Measurements from ENCODE around the gene CETP.
"Not testable (repeated sequence)": the region's sequence is repeated elsewhere in the genome, so short reads cannot be mapped to it uniquely, and the experiment has no call there.

The CETP gene

GRCh38 chr16:56982695-56983094, 20.9 kb downstream of the CETP start:
- no peak for DNase-seq

DNA sequence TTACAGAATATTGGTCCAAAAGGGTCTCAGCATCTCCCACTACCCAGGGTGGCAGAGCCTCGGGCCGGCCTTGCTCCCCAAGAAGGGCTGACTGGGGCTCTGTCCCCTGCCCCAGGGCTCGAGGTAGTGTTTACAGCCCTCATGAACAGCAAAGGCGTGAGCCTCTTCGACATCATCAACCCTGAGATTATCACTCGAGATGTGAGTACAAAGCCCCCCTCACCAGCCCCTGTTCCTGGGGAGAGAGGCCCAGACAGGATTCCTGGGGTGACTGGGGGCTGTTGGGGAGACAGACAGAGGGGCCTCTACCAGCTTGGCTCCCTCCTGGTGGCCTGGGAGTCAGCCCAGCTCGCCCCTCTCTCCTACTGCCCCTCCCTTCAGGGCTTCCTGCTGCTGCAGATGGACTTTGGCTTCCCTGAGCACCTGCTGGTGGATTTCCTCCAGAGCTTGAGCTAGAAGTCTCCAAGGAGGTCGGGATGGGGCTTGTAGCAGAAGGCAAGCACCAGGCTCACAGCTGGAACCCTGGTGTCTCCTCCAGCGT, 21.5 kb downstream of the CETP start:
- no peak for DNase-seq

- no peak for DNase-seq
Observed at GRCh38 chr16:56984639-56985038, 22.9 kb downstream of the CETP start.

DNA sequence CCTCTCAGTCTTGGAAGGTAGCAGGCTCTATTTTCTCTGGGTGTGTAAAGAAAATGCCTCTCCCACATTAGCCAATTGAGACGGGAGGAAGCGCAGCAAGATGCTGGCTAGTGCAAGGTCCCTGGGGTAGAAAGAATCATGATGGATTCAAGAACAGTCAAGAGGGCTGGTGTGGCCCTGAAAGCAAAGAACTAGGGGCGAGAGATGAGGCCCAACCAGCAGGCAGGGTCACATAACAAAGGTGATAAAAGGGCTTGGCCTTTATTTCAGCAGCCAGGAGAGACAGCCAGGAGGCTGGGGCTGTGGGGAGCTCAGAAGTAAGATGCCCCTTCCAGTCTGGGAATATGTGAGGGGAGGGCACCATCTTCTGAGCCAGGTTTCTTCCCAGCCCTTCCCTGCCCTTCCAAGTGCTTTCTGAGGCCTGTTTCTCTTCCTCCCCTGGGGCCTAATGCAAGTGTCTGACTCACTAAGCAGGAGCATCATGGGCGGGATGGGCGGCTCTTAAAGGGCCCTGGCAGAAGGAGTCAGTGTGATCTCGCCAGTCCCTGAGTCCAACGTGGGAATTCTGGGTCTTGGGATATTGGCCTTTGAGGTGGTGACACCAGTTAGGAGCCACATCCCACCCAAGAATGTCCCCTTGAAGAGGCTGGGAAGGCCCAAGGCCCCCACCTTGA, 23.7 kb downstream of the CETP start:
- no peak for DNase-seq

GRCh38 chr16:56985962-56986360, 24.2 kb downstream of the CETP start:
- no peak for DNase-seq

- no peak for DNase-seq
Observed at GRCh38 chr16:56986361-56986760, 24.6 kb downstream of the CETP start.

DNA sequence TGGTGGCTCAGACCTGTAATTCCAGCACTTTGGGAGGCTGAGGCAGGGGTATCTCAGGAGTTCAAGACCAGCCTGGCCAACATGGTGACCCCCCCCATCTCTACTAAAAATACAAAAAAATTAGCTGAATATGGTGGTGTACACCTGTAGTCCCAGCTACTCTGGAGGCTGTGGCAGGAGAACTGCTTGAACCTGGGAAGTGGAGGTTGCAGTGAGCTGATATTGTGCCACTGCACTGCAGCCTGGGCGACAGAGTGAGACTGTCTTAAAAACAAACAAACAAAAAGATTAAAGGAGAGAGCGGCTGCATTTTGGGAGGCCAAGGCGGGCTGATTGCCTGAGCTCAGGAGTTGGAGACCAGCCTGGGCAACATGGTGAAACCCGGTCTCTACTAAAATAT, 25.2 kb downstream of the CETP start:
- not testable (repeated sequence) for DNase-seq

- DNase-seq: no peak
Observed at GRCh38 chr16:56987692-56988091, 25.9 kb downstream of the CETP start.

DNA sequence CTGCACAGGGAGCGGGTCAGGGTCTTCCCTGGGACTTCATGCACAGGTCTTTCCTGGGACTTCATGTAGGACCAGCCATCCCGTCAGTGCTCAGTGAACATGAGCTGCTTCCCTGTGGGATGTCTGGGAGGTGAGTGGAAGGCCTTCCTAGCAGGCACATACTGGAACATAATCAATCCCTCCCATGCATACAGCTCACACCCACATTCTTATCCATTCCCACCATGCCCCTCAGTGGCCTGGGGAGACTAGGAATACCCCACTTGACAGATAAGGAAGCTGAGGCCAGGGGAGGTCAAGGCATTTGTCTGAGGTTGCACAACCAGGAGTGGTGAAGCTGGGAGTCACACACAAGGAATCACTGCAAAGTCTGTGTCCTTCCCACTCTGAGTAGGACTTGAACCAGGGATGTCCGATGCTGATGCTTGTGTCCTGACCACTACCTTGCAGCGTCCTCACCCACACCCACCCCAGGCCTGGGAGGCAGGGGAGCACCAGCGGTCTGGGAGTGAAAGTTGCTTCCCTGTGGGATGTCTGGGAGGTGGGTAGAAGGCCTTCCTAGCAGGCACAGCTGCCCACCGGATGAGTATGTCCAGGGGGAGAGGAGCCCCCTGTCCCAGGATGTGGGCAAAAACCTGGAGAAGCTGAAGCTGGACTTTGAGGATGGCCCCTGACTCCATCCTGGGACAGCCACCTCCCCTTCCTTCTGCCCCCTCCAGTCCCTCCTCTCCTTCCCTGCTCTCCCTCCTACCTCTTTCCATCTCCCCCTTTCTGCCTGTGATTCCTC, 26.6 kb downstream of the CETP start:
- no peak for DNase-seq

DNA sequence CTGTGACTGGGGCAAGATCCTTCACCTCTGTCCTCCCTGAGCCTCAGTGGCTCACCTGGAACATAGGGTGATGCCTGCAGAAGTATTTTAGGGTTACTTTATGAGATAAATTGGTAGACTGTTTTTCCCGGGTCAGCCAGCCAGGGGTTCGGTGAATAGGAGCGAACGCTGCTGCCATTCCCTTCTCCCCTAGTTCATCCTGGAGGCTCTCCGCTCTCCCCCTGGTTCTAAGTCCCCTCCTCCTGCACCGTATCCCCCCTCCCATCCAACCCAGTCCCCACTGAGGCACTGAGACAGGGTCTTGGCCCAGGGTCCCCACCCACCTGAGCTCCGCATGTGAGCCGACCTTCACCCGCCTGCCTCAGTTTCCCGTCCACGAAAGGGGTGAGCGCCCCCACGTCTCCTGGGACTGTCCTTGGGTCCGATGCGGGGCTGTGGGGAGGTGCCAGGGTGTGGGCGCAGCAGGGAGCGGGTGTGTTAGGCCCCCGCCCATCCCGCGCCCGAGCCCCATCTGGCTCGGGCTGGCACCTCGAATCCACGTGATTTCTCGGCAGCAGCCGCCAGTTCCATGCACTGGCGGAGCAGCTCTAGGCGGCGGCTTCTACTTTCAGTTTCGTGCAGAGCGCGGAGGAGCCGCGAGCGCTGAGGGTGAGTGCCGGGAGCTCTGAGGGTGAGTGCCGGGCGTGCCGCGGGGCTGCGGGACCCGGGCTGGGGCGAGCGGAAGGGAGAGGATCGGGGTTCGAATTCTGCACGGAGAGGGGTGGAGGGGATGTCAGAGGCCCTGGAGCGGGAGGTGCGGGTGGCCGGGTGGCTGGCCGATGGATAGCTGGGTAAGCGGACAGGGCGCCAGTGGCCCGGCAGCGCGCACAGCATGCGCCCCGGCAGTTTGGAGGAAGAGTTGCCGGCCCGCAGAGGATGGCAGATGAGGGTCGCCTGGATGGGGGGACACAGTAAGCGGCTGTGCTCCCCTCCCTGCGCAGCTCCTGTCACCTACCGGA, 27.5 kb downstream of the CETP start, which contains the start of gene NLRC5:
Gene NLRC5 (plus strand): TSS at position 610 of the 998 bp plus-strand sequence. CDS start 31,156 bp downstream, outside the sequence.
- peak; percentile 34 for DNase-seq

DNA sequence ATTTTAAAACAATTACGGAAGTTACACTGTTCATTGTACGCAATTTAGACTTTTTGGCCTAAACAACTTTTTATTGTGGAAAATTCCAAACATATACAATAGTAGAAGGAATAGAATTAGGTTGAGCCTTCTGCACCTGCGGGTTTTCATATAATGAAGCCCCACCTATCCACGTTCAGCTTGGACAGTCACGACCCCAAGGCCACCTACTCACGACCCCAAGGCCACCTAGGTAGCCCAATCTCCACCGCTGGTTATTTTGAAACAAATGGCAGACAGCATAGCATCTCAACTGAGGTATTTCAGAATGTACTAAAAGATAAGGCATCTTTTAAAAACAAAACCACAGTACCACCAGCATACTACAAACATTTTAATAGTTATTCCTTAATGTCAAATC, 28.2 kb downstream of the CETP start:
- DNase-seq: no peak

- DNase-seq: no peak
Observed at GRCh38 chr16:56990407-56991286, 28.9 kb downstream of the CETP start.

DNA sequence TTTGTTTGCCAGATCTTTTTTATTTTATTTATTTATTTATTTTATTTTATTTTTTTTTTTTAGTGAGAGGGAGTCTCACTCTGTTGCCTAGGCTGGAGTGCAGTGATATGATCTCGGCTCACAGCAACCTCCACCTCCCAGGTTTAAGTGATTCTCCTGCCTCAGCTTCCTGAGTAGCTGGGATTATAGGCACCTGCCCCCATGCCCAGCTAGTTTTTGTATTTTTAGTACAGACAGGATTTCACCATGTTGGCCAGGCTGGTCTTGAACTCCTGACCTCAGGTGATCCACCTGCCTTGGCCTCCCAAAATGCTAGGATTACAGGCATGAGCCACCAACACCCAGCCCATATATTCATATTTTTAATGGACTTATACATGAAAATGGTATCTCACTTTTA, 30.7 kb downstream of the CETP start:
- not testable (repeated sequence) for DNase-seq

- no peak for DNase-seq
Observed at GRCh38 chr16:56993204-56993603, 31.5 kb downstream of the CETP start.

- DNase-seq: no peak
Observed at GRCh38 chr16:56994311-56994710, 32.6 kb downstream of the CETP start.

DNA sequence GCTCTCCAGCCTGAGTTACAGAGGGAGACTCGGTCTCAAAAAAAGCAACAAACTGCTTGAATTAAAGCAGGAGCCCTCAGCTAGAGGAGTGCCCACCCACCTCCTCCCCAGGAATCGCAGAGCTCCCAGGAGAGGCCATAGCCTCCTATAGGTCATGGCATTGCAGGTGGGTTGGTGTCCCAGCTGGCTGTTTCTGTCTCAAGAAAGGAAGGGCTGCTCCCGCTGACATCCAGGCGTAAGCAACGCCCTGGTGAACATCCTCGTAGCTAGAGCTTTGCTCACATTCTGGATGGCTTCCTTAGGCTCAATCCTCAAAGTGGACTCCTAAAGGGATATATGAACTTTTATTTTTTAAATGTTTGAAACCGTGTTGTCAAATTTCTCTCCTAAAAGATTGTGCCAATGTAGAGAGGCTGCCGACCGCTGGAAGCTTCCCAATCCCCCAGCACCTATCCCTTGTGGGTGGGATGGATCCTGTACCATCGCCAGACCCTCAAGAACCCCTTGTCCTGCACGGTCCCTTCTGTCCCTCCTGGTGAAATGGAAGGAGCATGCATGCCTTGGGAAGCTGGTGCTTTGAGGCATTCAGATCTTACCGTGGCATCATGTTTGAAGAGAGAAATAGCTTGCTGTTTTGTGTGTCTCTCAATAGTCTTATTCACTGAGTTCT, 33.5 kb downstream of the CETP start:
- no peak for DNase-seq

GRCh38 chr16:56997264-56997663, 35.5 kb downstream of the CETP start:
- DNase-seq: no peak

DNA sequence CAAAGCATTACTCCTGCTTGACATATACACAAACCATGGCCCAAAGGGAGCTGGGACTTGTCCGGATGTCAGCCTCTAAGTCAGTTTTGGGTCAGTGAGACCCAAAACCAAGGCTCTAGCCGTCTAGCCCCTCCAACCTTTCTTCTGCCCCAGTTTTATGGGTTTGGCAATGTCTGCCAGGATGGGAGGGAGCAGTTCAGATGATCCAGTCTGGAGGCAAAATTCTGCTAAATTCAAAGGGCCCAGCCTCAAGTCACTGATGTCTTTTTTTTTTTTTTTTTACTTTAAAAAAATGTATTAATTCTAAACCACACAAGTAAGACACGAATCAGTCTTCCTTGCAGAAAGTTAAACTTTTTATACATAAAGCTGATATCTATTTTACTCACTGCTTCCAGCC, 36.2 kb downstream of the CETP start:
- no peak for DNase-seq

GRCh38 chr16:56998352-56998751, 36.6 kb downstream of the CETP start:
- no peak for DNase-seq

DNA sequence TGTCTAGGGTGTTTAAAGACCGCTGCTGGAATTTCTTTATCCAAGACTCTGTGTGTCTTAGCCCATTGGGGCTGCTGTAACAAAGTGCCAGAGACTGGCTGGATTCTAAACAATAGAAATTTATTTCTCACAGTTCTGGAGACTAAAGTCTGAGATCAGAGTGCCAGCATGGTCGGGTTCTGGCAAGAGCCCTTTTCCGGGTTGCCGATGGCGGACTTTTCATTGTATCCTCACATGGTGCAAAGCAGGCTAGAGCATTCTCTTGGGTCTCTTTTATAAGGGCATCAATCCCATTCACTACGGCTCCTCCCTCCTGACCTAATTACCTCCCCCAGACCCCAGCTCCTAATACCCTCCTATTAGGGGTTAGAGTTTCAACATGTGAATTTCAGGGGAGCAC, 37.1 kb downstream of the CETP start:
- no peak for DNase-seq

Measured in NCI-H748 treated with DMSO at 0.1 percent for 48 hours (cell line).